ENCODE measurements around the gene NHLRC4.

NHLRC4 gene

GRCh38 chr16:531494-532125 is 35.2 kb upstream of the NHLRC4 start:
- no peak for DNase-seq

GRCh38 chr16:533391-534123 is 33.2 kb upstream of the NHLRC4 start:
- DNase-seq: no peak

GRCh38 chr16:534135-534534 is 32.7 kb upstream of the NHLRC4 start:
- DNase-seq: no peak

GRCh38 chr16:534856-535445 is 31.9 kb upstream of the NHLRC4 start:
- DNase-seq: no peak

GRCh38 chr16:535446-536405 is 31.1 kb upstream of the NHLRC4 start:
- DNase-seq: no peak

- DNase-seq: no peak
These were observed 30.1 kb upstream of the NHLRC4 start for GRCh38 chr16:536746-537145.

GRCh38 chr16:537415-538335 is 29.1 kb upstream of the NHLRC4 start:
- no peak for DNase-seq

- no peak for DNase-seq
These were observed 26.8 kb upstream of the NHLRC4 start for GRCh38 chr16:539901-540530.

GRCh38 chr16:540645-541340 is 26.0 kb upstream of the NHLRC4 start:
- DNase-seq: no peak

- no peak for DNase-seq
These were observed 23.3 kb upstream of the NHLRC4 start for GRCh38 chr16:543301-544164.

- DNase-seq: no peak
These were observed 22.3 kb upstream of the NHLRC4 start for GRCh38 chr16:544517-544916.

GRCh38 chr16:546909-547770 is 19.7 kb upstream of the NHLRC4 start:
- peak; percentile 35 to 43 for DNase-seq

- no peak for DNase-seq
These were observed 18.2 kb upstream of the NHLRC4 start for GRCh38 chr16:548586-548985.

- DNase-seq: no peak
These were observed 17.1 kb upstream of the NHLRC4 start for GRCh38 chr16:549544-550263.

GRCh38 chr16:551210-551609 is 15.6 kb upstream of the NHLRC4 start:
- DNase-seq: no peak

- no peak for DNase-seq
These were observed 14.6 kb upstream of the NHLRC4 start for GRCh38 chr16:552171-552570.

GRCh38 chr16:553601-554296 is 13.1 kb upstream of the NHLRC4 start:
- DNase-seq: no peak

GRCh38 chr16:554297-554621 is 12.5 kb upstream of the NHLRC4 start:
- no peak for DNase-seq
